GM19035 (cell line): Measurements from ENCODE around the gene TNPO1.

Source experiments
- ATAC-seq: cut with Tn5 transposase; IDR thresholded peaks from one replicate; pipeline ENCODE4 v1.9.1; 2021; ENCODE audit not compliant: unreplicated experiment

Gene TNPO1

DNA sequence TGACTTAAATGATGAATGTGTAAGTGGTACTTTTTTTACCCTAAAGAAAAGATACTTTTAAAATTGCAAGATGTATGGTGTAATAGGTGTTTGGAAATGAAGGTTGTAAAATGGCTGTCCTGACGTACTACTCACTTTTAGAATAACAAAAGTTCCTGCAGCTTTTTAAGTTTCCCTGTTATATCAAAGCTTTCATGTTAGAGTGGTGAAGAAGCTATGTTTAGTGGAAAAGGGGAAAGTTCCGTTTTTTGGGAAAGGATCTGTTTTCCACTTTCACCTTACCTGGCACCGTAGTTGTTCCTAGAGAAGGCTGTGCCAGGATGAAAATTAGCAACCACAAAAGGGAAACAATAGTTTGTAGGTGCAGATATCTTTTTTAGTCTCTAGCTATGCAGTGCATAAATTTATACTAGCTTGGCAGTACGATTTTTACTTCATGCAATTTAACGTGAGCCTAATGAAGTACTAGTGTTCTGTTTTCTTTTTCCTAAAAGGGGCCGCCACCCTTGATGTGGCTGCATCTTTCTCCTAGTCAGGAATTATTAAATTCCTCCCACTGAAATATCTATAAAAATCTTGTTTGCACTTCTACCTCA lies 1.3 kb downstream of the TNPO1 start:
- ATAC-seq = no peak

DNA sequence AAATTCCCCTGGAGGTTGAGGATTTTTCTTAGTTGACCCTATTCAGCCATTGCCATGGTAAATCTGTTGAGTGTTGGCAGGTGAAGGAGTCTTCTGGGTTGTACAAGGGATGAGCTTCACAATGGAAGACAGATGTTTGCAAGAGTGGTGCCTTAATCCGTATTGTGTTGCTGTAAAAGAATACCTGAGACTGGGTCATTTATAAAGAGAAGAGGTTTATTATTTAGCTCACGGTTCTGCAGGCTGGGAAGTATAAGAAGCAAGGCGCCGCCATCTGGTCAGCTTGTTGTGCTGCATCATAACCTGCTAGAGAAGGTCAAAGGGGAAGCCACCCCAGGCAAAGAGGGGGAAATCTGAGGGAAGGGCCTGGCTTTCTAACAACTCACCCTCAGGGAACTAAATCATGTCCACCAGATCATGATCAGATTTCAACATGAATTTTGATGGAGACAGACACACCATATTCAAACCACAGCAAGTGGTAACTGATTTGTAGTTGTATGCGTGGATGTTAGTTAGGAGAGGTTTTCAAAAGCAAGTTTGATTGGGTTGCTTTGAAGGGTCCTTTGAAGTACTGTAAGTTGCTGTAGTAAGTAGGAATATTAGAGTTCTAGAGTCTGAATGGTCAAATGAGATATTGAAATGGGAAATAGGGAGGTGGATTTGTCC lies 2.5 kb downstream of the TNPO1 start:
- ATAC-seq = no peak

DNA sequence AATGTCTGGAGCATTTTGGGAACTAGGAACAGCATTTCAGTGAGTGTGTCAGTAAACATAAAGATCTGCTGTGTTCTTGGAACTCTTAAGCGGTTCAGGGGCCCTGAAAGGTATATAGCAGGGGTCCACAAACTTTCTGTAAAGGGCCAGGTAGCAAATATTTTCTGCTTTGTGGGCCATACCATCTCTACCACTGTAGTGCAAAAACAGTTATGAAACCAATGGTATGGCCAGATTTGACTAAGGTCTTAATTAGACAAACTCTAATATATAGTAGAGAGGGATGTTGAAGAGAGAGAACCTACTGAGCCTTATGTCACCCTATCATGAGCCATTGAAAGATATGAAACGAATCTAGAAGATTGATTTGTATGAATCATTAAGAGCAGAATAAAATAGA lies 5.3 kb downstream of the TNPO1 start:
- no peak for ATAC-seq

- ATAC-seq = no peak
These were observed 6.5 kb downstream of the TNPO1 start for GRCh38 chr5:72822944-72823343.

GRCh38 chr5:72829707-72830106 lies 13.2 kb downstream of the TNPO1 start:
- ATAC-seq = no peak

GRCh38 chr5:72830362-72830761 lies 13.9 kb downstream of the TNPO1 start:
- ATAC-seq = no peak

GRCh38 chr5:72831685-72832084 lies 15.2 kb downstream of the TNPO1 start:
- ATAC-seq = no peak

- ATAC-seq = no peak
These were observed 18.5 kb downstream of the TNPO1 start for GRCh38 chr5:72834924-72835323.

GRCh38 chr5:72835633-72836032 lies 19.2 kb downstream of the TNPO1 start:
- ATAC-seq = no peak

GRCh38 chr5:72836810-72837209 lies 20.3 kb downstream of the TNPO1 start:
- no peak for ATAC-seq

DNA sequence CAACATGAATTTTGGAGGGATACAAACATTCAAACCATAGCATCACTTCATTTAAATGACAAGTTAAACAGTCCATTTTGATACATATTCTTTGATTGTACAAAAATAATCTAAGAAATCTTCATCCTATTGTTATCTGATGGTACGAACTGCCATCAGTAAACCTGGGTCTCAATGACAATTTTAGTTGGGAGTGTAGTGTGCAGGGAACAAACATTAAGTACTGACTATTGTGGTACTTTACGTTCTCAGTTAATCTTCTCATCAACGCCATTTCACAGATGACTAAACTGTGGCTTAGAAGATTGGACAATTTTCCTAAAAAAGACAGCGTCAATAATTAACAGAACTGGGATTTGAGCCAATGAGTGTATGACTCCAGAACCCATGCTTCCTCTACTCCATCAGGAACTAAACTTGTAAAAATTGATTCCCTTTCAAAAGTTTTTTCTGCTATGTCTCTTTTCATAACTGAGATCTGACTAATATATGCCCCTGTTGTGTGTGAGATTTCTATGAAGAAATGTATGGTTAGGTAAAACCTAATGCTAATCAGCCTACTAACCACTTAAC lies 21.1 kb downstream of the TNPO1 start:
- no peak for ATAC-seq

GRCh38 chr5:72840041-72840440 lies 23.6 kb downstream of the TNPO1 start:
- no peak for ATAC-seq

- ATAC-seq = no peak
These were observed 25.5 kb downstream of the TNPO1 start for GRCh38 chr5:72841756-72842535.

- no peak for ATAC-seq
These were observed 26.4 kb downstream of the TNPO1 start for GRCh38 chr5:72842816-72843215.

DNA sequence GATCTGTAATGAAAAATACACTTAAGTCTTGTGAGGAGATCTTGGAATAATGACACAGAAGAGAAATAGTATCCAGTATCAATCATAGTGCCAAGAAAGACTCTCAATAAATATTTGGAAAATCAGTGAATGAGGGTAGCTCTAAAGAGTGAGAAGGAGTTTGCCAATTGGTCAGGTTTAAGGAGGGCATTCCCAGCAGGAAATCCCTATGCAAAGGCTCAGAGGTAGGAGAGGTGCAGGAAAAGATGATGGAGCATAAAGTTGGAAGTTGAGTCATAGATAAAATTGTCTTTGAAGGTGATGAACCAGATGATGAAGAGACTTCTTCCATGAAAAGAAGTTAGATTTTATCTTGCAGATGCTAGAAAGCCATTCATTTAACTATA lies 27.8 kb downstream of the TNPO1 start:
- no peak for ATAC-seq

DNA sequence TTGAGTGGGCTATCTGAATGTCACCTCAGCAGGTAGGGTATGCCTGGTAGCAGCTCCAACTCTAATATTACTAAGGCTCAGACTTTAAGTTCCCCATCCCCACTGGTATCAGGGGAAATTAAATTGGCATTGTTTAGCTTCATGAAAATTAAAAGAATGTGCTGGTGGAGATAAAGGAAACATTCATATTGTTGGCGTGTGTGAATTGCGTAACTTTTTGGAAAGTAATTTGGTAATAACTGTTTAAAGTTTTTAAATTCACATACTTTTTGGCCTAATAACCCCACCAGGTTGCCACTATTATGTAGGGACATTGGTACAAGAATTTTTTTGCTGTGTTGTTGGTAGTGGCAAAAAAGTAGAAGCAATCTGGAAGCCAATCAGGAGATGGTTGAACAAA lies 29.4 kb downstream of the TNPO1 start:
- no peak for ATAC-seq

DNA sequence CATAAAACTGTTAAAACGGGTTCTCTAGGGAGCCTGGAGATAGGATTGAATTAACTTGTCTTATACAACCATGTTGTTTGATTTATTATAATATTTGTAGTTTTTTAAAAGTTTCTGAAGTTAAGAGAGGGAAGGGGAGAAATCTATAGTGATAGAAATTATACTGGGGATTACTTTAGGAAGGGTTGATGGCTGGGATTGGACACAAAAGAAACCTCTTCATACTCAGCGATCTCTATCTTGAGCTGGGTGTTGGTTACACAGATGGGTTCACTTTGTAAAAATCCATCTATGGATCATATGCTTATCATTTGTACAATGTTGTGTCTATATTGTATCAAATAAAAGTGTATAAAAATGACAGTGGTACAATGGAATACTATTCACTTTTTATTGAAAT lies 30.0 kb downstream of the TNPO1 start:
- ATAC-seq = no peak

GRCh38 chr5:72847439-72847838 lies 31.0 kb downstream of the TNPO1 start:
- ATAC-seq = no peak

DNA sequence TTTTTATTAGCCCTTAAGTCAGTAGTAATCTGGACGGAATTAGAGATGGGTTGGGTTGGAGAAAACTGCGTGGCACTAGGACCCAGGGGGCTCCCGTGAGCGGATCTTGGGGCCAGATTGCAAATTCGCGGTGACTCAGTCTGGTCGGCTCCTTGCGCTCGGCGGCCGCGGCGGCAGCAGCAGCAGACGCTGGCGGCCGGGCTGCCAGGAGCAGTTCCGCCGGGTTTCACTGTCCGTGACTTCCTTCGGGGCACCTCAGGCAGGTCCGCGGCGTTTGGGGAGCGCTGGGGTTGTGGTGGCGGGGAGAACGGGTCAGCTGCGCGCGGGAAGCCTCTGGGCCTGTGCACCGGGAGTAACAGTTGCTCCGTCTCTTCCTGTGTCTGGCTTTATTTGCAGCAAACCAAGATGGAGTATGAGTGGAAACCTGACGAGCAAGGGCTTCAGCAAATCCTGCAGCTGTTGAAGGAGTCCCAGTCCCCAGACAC lies 31.6 kb downstream of the TNPO1 start:
- peak; percentile 87 for ATAC-seq

- peak; percentile 48 for ATAC-seq
These were observed 32.3 kb downstream of the TNPO1 start for GRCh38 chr5:72848474-72849428.

DNA sequence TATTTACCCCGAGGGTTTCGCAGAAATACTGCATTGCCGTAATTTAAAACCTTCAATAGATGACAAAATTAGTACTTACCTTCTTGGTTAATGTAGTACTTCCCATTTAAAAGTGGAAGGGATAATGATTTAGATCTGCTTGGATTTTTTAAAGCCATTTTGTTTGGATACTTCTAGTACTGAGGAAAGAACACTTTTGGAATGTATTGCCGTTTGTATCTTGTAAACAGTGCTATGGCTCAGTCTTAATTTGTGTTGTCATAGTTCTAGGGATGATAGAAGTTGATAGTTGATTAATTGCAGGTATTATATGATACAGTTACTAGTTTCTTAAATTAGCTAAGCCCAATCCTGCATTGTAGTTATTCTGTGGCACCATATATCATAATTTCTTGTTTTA lies 33.1 kb downstream of the TNPO1 start:
- no peak for ATAC-seq
